HG03103 (cell line): ENCODE data around the gene CD82.
A peak's percentile ranks its signal among the peaks of the same experiment; 100 is the strongest.

ENCODE experiments used
- ATAC-seq: cut with Tn5 transposase; IDR thresholded peaks from one replicate; pipeline ENCODE4 v1.9.1; 2021; ENCODE audit warnings: low read depth; ENCODE audit not compliant: unreplicated experiment

Gene CD82

GRCh38 chr11:44597358-44598012 is 32.0 kb downstream of the CD82 start:
- no peak for ATAC-seq

GRCh38 chr11:44598831-44599230 is 33.4 kb downstream of the CD82 start:
- no peak for ATAC-seq

- no peak for ATAC-seq
These were observed 34.8 kb downstream of the CD82 start for GRCh38 chr11:44600261-44600660.

GRCh38 chr11:44600839-44601383 is 35.4 kb downstream of the CD82 start:
- ATAC-seq = peak; percentile 25

- ATAC-seq = peak; percentile 31
These were observed 36.3 kb downstream of the CD82 start for GRCh38 chr11:44601471-44602370.

GRCh38 chr11:44602891-44603310 is 37.4 kb downstream of the CD82 start:
- ATAC-seq = no peak

GRCh38 chr11:44604171-44604581 is 38.7 kb downstream of the CD82 start:
- ATAC-seq = no peak

GRCh38 chr11:44605068-44605708 is 39.7 kb downstream of the CD82 start:
- no peak for ATAC-seq

- no peak for ATAC-seq
These were observed 40.5 kb downstream of the CD82 start for GRCh38 chr11:44605965-44606364.

- ATAC-seq = no peak
These were observed 41.0 kb downstream of the CD82 start for GRCh38 chr11:44606472-44606871.

- ATAC-seq = no peak
These were observed 42.0 kb downstream of the CD82 start for GRCh38 chr11:44607319-44607962.

- ATAC-seq = no peak
These were observed 42.5 kb downstream of the CD82 start for GRCh38 chr11:44607987-44608386.

- ATAC-seq = no peak
These were observed 43.2 kb downstream of the CD82 start for GRCh38 chr11:44608651-44608990.

- peak; percentile 45 for ATAC-seq
These were observed 43.7 kb downstream of the CD82 start for GRCh38 chr11:44608991-44609782.

GRCh38 chr11:44609783-44610155 is 44.3 kb downstream of the CD82 start:
- ATAC-seq = no peak

- ATAC-seq = no peak
These were observed 44.9 kb downstream of the CD82 start for GRCh38 chr11:44610186-44610955.

- no peak for ATAC-seq
These were observed 45.6 kb downstream of the CD82 start for GRCh38 chr11:44611088-44611487.

- no peak for ATAC-seq
These were observed 46.4 kb downstream of the CD82 start for GRCh38 chr11:44611687-44612434.

GRCh38 chr11:44613153-44613552 is 47.7 kb downstream of the CD82 start:
- ATAC-seq = no peak
